ENCODE data around the gene SPEM2.

DNA sequence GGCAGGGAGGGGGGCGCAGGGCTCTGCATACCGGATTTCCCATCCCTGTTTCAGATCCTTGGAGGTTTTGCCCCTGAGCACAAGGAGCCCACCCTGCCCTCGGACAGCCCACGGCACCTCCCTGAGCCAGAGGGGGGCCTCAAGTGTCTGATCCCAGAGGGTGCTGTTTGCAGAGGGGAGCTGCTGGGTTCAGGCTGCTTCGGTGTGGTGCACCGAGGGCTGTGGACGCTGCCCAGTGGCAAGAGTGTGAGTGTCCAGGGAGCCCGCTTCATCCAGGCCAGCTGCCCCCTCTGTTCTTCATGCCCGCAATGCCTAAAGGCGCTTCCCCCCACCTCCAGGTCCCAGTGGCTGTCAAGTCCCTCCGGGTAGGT, 42.1 kb upstream of the SPEM2 start:
- no peak for TF ChIP-seq GATA2 (IDR thresholded peaks at IDR 0.05; ENCODE audit: low read depth, low read length)
- TF ChIP-seq GATA3 (IDR thresholded peaks at IDR 0.05; ENCODE audit: low read depth, low read length), result no peak
